Stimulated activated memory B cell treated with anti-CD40 and anti-IgM and Interleukin-4, amounts not matched to agents 10 μg/mL and 1 μg/mL and 100 μg/mL, for 72 hours (primary cell): ENCODE data around the gene ADD1.
"Not testable (repeated sequence)": the region's sequence is repeated elsewhere in the genome, so short reads cannot be mapped to it uniquely, and the experiment has no call there.

Source experiments
- ATAC-seq: fragments of 150-1000 bp; cut with Tn5 transposase; 2 replicates; pipeline ENCODE4 v1.10.0; 2021
- H3K27ac Mint-ChIP-seq: one replicate; pipeline ENCODE4 v1.8.0; 2022; ENCODE audit warnings: mild to moderate bottlenecking, mixed read lengths
- H3K27me3 Mint-ChIP-seq: one replicate; pipeline ENCODE4 v1.8.0; 2022; ENCODE audit warnings: mixed read lengths
- H3K36me3 Mint-ChIP-seq: one replicate; pipeline ENCODE4 v1.8.0; 2022; ENCODE audit warnings: mixed read lengths
- H3K4me1 Mint-ChIP-seq: one replicate; pipeline ENCODE4 v1.8.0; 2022; ENCODE audit warnings: mixed read lengths
- H3K4me3 Mint-ChIP-seq: one replicate; pipeline ENCODE4 v1.8.0; 2022; ENCODE audit warnings: mild to moderate bottlenecking, moderate library complexity, mixed read lengths
- H3K9me3 Mint-ChIP-seq: one replicate; pipeline ENCODE4 v1.8.0; 2022; ENCODE audit warnings: mixed read lengths

The ADD1 gene

GRCh38 chr4:2944586-2945526 is 101.2 kb downstream of the ADD1 start:
- peak overlapping the region; percentile 41 for H3K27ac Mint-ChIP-seq
- H3K4me3 Mint-ChIP-seq = no peak overlapping the region
- H3K4me1 Mint-ChIP-seq = peaks cover 35% of the 10 kb centered on the region
- no peaks in the 10 kb centered on the region for H3K27me3 Mint-ChIP-seq
- ATAC-seq = no peak
- peaks cover 89% of the 10 kb centered on the region for H3K36me3 Mint-ChIP-seq
- H3K9me3 Mint-ChIP-seq = no peaks in the 10 kb centered on the region

- peaks cover 35% of the 10 kb centered on the region for H3K4me1 Mint-ChIP-seq
- H3K4me3 Mint-ChIP-seq, H3K27ac Mint-ChIP-seq, H3K9me3 Mint-ChIP-seq, ATAC-seq, H3K27me3 Mint-ChIP-seq: not testable (repeated sequence)
- H3K36me3 Mint-ChIP-seq = peaks cover 89% of the 10 kb centered on the region
These were observed 102.3 kb downstream of the ADD1 start for GRCh38 chr4:2945619-2946604.

- Mint-ChIP-seq H3K27me3 (no peaks in the 10 kb centered on the region), H3K36me3 (peaks cover 90% of the 10 kb centered on the region), H3K9me3 (no peaks in the 10 kb centered on the region), H3K4me3 (no peak overlapping the region), H3K4me1 (peaks cover 35% of the 10 kb centered on the region), H3K27ac (no peak overlapping the region)
- ATAC-seq = no peak
These were observed 103.4 kb downstream of the ADD1 start for GRCh38 chr4:2946812-2947600.

GRCh38 chr4:2947926-2948325 is 104.3 kb downstream of the ADD1 start:
- no peak for ATAC-seq
- H3K36me3 Mint-ChIP-seq = peaks cover 88% of the 10 kb centered on the region
- H3K27ac Mint-ChIP-seq = no peak overlapping the region

GRCh38 chr4:2948895-2949781 is 105.5 kb downstream of the ADD1 start:
- peaks cover 30% of the 10 kb centered on the region for H3K4me1 Mint-ChIP-seq
- H3K27ac Mint-ChIP-seq = peak overlapping the region; percentile 0
- H3K36me3 Mint-ChIP-seq = peaks cover 91% of the 10 kb centered on the region
- peak; percentile 64 for ATAC-seq
- H3K9me3 Mint-ChIP-seq = no peaks in the 10 kb centered on the region
- no peak overlapping the region for H3K4me3 Mint-ChIP-seq
- H3K27me3 Mint-ChIP-seq = no peaks in the 10 kb centered on the region

More at GRCh38 chr4:2947926-2948325, 104.3 kb downstream of the ADD1 start:
- H3K9me3 Mint-ChIP-seq = no peaks in the 10 kb centered on the region
- peaks cover 27% of the 10 kb centered on the region for H3K4me1 Mint-ChIP-seq
- no peaks in the 10 kb centered on the region for H3K27me3 Mint-ChIP-seq
- H3K4me3 Mint-ChIP-seq = no peak overlapping the region

GRCh38 chr4:2949782-2950125 is 106.1 kb downstream of the ADD1 start:
- ATAC-seq = no peak
- Mint-ChIP-seq H3K4me3 (no peak overlapping the region), H3K27ac (peak overlapping the region; percentile 0), H3K36me3 (peaks cover 86% of the 10 kb centered on the region), H3K27me3 (no peaks in the 10 kb centered on the region), H3K4me1 (peaks cover 34% of the 10 kb centered on the region), H3K9me3 (no peaks in the 10 kb centered on the region)

- ATAC-seq = no peak
- Mint-ChIP-seq H3K27ac (peak overlapping the region; percentile 0), H3K4me3 (no peak overlapping the region), H3K36me3 (peaks cover 81% of the 10 kb centered on the region), H3K27me3 (no peaks in the 10 kb centered on the region), H3K9me3 (no peaks in the 10 kb centered on the region), H3K4me1 (peaks cover 40% of the 10 kb centered on the region)
These were observed 106.8 kb downstream of the ADD1 start for GRCh38 chr4:2950221-2950989.

GRCh38 chr4:2953496-2953895 is 109.9 kb downstream of the ADD1 start:
- Mint-ChIP-seq H3K36me3 (peaks cover 75% of the 10 kb centered on the region), H3K27me3 (no peaks in the 10 kb centered on the region), H3K4me3 (no peak overlapping the region), H3K9me3 (no peaks in the 10 kb centered on the region), H3K4me1 (peaks cover 64% of the 10 kb centered on the region), H3K27ac (peak overlapping the region; percentile 88)
- ATAC-seq = no peak

- peaks cover 70% of the 10 kb centered on the region for H3K4me1 Mint-ChIP-seq
- no peaks in the 10 kb centered on the region for H3K9me3 Mint-ChIP-seq
- H3K27ac Mint-ChIP-seq = peak overlapping the region; percentile 88
- peak overlapping the region; percentile 48 for H3K4me3 Mint-ChIP-seq
- ATAC-seq = peak; percentile 92
- no peaks in the 10 kb centered on the region for H3K27me3 Mint-ChIP-seq
- H3K36me3 Mint-ChIP-seq = peaks cover 76% of the 10 kb centered on the region
These were observed 110.9 kb downstream of the ADD1 start for GRCh38 chr4:2954358-2955185.

GRCh38 chr4:2955186-2956044 is 111.8 kb downstream of the ADD1 start:
- H3K4me3 Mint-ChIP-seq = peak overlapping the region; percentile 48
- not testable (repeated sequence) for ATAC-seq

GRCh38 chr4:2958446-2958845 is 114.8 kb downstream of the ADD1 start:
- ATAC-seq = no peak
- Mint-ChIP-seq H3K4me1 (peaks cover 78% of the 10 kb centered on the region), H3K9me3 (no peaks in the 10 kb centered on the region), H3K36me3 (peaks cover 48% of the 10 kb centered on the region), H3K27ac (peak overlapping the region; percentile 11), H3K4me3 (peak overlapping the region; percentile 11), H3K27me3 (no peaks in the 10 kb centered on the region)

More at GRCh38 chr4:2955186-2956044, 111.8 kb downstream of the ADD1 start:
- peaks cover 69% of the 10 kb centered on the region for H3K36me3 Mint-ChIP-seq
- H3K9me3 Mint-ChIP-seq, H3K27me3 Mint-ChIP-seq: not testable (repeated sequence)
- H3K4me1 Mint-ChIP-seq = peaks cover 69% of the 10 kb centered on the region
- H3K27ac Mint-ChIP-seq = peak overlapping the region; percentile 88

- H3K36me3 Mint-ChIP-seq = peaks cover 40% of the 10 kb centered on the region
- H3K9me3 Mint-ChIP-seq, H3K27ac Mint-ChIP-seq, H3K4me3 Mint-ChIP-seq, H3K27me3 Mint-ChIP-seq, ATAC-seq: not testable (repeated sequence)
- peaks cover 66% of the 10 kb centered on the region for H3K4me1 Mint-ChIP-seq
These were observed 116.8 kb downstream of the ADD1 start for GRCh38 chr4:2960450-2960849.
